GM12878 (cell line): ENCODE results near the gene GPR151. TPM values are rescaled to one million over a fixed set of nuclear protein-coding genes. Genes with fewer than 3 reads are reported as not detected.

Experiments
- ATAC-seq: fragments of 200-7000 bp; cut with Tn5 transposase; 3 replicates; pipeline ENCODE4 v1.9.1; 2020; ENCODE audit warnings: mild to moderate bottlenecking, moderate library complexity
- BruUV-seq: library from RNA; stranded (reverse); fragments of 400-500 nt; replicated peaks from 2 replicates; lab custom pipeline; 2021; lab: Mats Ljungman, UMichigan
- CTCF ChIA-PET: fragments of 300-600 bp; sonication (Branson Sonifier 250); formaldehyde crosslinking; extraction: SDS; loops from one replicate; lab custom pipeline; 2021; ENCODE audit warnings: inconsistent platforms; lab: Yijun Ruan, JAX
- POLR2A ChIA-PET: fragments of 350-600 bp; formaldehyde crosslinking; extraction: SDS; loops from one replicate; lab custom pipeline; 2021; ENCODE audit warnings: inconsistent platforms; lab: Charles Lee
- RAD21 ChIA-PET: fragments of 300-600 bp; sonication (Branson Sonifier 250); formaldehyde crosslinking; loops from one replicate; lab custom pipeline; 2023; ENCODE audit warnings: antibody characterized with exemption; ENCODE audit not compliant: unreplicated experiment; lab: Charles Lee
- SMC1A ChIA-PET: fragments of 300-600 bp; sonication (Branson Sonifier 250); formaldehyde crosslinking; loops from one replicate; lab custom pipeline; 2023; ENCODE audit not compliant: unreplicated experiment, uncharacterized antibody; lab: Charles Lee
- DNase-seq: peaks from one replicate; pipeline ENCODE4 v3.0.0-alpha.2; 2011; ENCODE audit warnings: low read depth, low spot score
- FAIRE-seq: peaks from 3 replicates; lab custom pipeline; 2011; peaks lifted over from hg19 to GRCh38; lab: Jason Lieb, UNC
- H2AFZ ChIP-seq: 2 replicates; pipeline ENCODE4 v1.6.0; 2011; ENCODE audit warnings: low read depth, low read length, control low read depth; ENCODE audit not compliant: control insufficient read depth
- H3K27ac ChIP-seq: 2 replicates; pipeline ENCODE4 v1.5.1; 2011; ENCODE audit warnings: control low read depth; ENCODE audit not compliant: control insufficient read depth, insufficient read depth
- H3K27me3 ChIP-seq, 2 experiments: replicated peaks in 1 of 2; 2 replicates each; pipeline versions ENCODE4 v1.6.0 to v1.6.1; 2011; ENCODE audit warnings: low read length in 1 of 2; ENCODE audit not compliant: control insufficient read depth in 2 of 2, insufficient read depth in 2 of 2
- H3K36me3 ChIP-seq, 2 experiments: 2 replicates each; pipeline ENCODE4 v1.5.1; 2011; ENCODE audit warnings: low read length in 1 of 2; ENCODE audit not compliant: control insufficient read depth in 2 of 2, insufficient read depth in 2 of 2
- H3K4me1 ChIP-seq: 2 replicates; pipeline ENCODE4 v1.6.1; 2011; ENCODE audit warnings: mild to moderate bottlenecking, low read length, moderate library complexity, mixed read lengths; ENCODE audit not compliant: control insufficient read depth, insufficient read depth
- H3K4me2 ChIP-seq: 2 replicates; pipeline ENCODE4 v1.6.0; 2011; ENCODE audit warnings: control low read depth; ENCODE audit not compliant: control insufficient read depth, insufficient read depth
- H3K4me3 ChIP-seq: fragments of 200-600 bp; sonication (generic); 2 replicates; pipeline ENCODE4 v1.5.1; 2016
- H3K79me2 ChIP-seq: 2 replicates; pipeline ENCODE4 v1.6.0; 2011; ENCODE audit warnings: low read length; ENCODE audit not compliant: control insufficient read depth, insufficient read depth
- H3K9ac ChIP-seq: 2 replicates; pipeline ENCODE4 v1.8.0; 2011; ENCODE audit warnings: low read length, control low read depth, mixed read lengths; ENCODE audit not compliant: control insufficient read depth, insufficient read depth
- H3K9me3 ChIP-seq: replicated peaks from 3 replicates; pipeline ENCODE4 v1.5.1; 2011; ENCODE audit warnings: mild to moderate bottlenecking, low read length; ENCODE audit not compliant: control insufficient read depth, insufficient read depth
- H4K20me1 ChIP-seq: 2 replicates; pipeline ENCODE4 v1.6.0; 2011; ENCODE audit not compliant: control insufficient read depth, insufficient read depth
- ETV6 ChIP-seq, 2 experiments: fragments of 450-650 bp in 1 of 2; IDR thresholded peaks in 1 of 2; conservative IDR thresholded peaks in 1 of 2; 2 replicates each; pipeline ENCODE4 v1.6.1; 2014; ENCODE audit warnings: antibody characterized with exemption in 1 of 2, borderline replicate concordance in 1 of 2, low read depth in 1 of 2, mild to moderate bottlenecking in 1 of 2, moderate library complexity in 1 of 2
- HDAC2 ChIP-seq: fragments of 200-600 bp; sonication (generic); IDR thresholded peaks from 2 replicates; pipeline ENCODE4 v1.6.1; 2017
- KDM1A ChIP-seq: fragments of 200-600 bp; sonication (generic); IDR thresholded peaks from 2 replicates; pipeline ENCODE4 v1.6.1; 2016; ENCODE audit warnings: borderline replicate concordance
- SUZ12 ChIP-seq: fragments of 200-600 bp; sonication (generic); IDR thresholded peaks from one replicate; pipeline ENCODE4 v1.6.1; 2018; ENCODE audit warnings: antibody characterized with exemption, mild to moderate bottlenecking; ENCODE audit not compliant: unreplicated experiment
- WGBS: methylation state at CpG from one replicate; pipeline ENCODE4 v1.1.6; 2016; ENCODE audit warnings: low lambda C conversion rate; ENCODE audit not compliant: insufficient replicate concordance, insufficient coverage; ENCODE audit errors: missing lambda C conversion rate; 5-methylcytosine and 5-hydroxymethylcytosine counted together
- in situ Hi-C: fragments of 300-500 bp; cut with MboI; formaldehyde crosslinking; loops from 9 replicates; pipeline ENCODE4 v1.14.3; 2018; ENCODE audit warnings: mixed read lengths
- intact Hi-C: fragments of 100-400 bp; cut with micrococcal nuclease; formaldehyde crosslinking; loops from one replicate; pipeline ENCODE4 v1.14.2; 2022; ENCODE audit not compliant: unreplicated experiment
- polyA plus RNA-seq, 11 experiments: library from polyadenylated mRNA; depleted of rRNA in 4 of 11; unstranded in 6 of 11; stranded (reverse) in 5 of 11; fragments of >200 nt; fragmentation: Nextera tagmentation in 4 of 11; fragmentation: Illumina TruSeq in 1 of 11; extraction: Ambion mirVana in 4 of 11; extraction: Trizol in 1 of 11; gene quantifications; 1 replicate in 1 of 11; 2 replicates in 10 of 11; pipeline versions ENCODE4 v1.2.1 to v1.2.3, GENCODE V29; 2011 to 2016; ENCODE audit warnings: inconsistent platforms in 2 of 11, missing spikeins in 2 of 11, low read depth in 1 of 11
- total RNA-seq, 4 experiments: library from RNA; depleted of rRNA in 3 of 4; stranded (reverse); fragments of >200 nt in 3 of 4; fragmentation: Illumina TruSeq in 1 of 4; extraction: Trizol in 1 of 4; gene quantifications; 2 replicates each; pipeline versions ENCODE4 v1.2.1 to v1.2.3, GENCODE V29; 2013 to 2021
- TF ChIP-seq, protein P1 (sequence below): IDR thresholded peaks from 2 replicates; pipeline ENCODE4 v1.6.1; 2012; ENCODE audit warnings: low read depth, low read length, improper control_type of control experiment
- TF ChIP-seq, protein P2 (sequence below): fragments of 450-650 bp; formaldehyde crosslinking; IDR thresholded peaks from 2 replicates; pipeline ENCODE4 v1.4.0; 2022; ENCODE audit warnings: mild to moderate bottlenecking, moderate library complexity

The GPR151 gene
- total and polyA plus RNA-seq, 10 of the 15 experiments (the other 5 are each of a cell fraction or from before 2014, with no cell fraction given): 0.11 TPM; not detected in 9

DNA sequence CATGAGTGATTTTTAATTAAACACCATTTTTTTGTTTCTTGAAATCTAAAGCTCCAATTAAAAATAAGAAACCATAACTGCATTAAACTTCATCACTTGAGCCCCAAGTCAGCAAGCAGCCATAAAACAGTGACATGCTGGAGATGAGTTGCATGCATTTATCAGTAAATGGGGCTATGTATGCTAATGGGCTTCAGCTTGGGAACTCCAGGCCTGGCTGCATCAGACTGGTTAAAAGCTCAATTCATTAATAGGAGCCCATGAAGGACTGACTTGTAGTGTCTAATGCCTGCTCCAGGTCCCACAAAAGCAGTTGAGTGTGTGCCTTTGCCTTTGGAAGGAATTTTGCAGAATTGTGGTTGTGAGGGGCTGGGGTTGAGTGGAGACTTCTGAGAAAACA is 33.6 kb upstream of the GPR151 start (continued):
- TF ChIP-seq, protein P1, sequence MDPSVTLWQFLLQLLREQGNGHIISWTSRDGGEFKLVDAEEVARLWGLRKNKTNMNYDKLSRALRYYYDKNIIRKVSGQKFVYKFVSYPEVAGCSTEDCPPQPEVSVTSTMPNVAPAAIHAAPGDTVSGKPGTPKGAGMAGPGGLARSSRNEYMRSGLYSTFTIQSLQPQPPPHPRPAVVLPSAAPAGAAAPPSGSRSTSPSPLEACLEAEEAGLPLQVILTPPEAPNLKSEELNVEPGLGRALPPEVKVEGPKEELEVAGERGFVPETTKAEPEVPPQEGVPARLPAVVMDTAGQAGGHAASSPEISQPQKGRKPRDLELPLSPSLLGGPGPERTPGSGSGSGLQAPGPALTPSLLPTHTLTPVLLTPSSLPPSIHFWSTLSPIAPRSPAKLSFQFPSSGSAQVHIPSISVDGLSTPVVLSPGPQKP: no peak

DNA sequence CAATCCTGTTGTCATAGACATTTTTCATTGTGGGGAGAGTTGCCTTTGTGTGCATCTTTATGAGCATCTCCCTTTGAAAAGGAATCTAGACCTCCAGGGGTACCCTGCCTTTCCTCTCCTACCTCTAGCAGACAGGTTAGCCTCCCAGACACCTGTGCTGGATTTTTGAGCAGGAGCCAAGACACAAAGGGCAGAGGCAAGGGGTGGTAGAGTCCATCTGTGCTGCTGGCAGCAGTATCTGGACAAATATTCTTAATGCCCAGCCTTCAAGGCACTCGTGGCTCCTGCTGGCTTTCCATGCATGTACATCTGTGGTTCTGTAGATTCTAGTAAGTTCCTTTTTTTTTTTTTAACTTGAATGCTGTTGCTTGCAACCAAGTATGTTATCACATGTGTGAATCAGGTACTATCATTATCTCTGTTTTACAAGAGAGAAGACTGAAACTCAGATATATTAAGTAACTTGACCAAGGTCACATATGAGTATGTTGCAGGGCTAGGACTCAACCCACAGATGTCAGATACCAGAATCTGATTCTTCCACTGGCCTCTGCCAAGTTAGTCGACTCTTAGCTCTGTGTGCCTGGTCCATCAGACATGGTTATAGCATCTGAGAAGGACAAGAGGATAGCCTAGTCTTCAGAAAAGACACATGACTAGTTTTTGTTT is 32.9 kb upstream of the GPR151 start:
- POLR2A ChIA-PET: no interaction called here
- H3K4me3 ChIP-seq: no peak overlapping the region
- no TSS peak for BruUV-seq
- WGBS: 0% methylated on average over 2 of the region's 2 CpGs
- RAD21 ChIA-PET: interaction anchor here (1.2 kb wide), 2 partner anchors 417 kb away, joined by 3 to 4 read pairs; no protein-coding TSS in a partner anchor
- TF ChIP-seq, protein P2, sequence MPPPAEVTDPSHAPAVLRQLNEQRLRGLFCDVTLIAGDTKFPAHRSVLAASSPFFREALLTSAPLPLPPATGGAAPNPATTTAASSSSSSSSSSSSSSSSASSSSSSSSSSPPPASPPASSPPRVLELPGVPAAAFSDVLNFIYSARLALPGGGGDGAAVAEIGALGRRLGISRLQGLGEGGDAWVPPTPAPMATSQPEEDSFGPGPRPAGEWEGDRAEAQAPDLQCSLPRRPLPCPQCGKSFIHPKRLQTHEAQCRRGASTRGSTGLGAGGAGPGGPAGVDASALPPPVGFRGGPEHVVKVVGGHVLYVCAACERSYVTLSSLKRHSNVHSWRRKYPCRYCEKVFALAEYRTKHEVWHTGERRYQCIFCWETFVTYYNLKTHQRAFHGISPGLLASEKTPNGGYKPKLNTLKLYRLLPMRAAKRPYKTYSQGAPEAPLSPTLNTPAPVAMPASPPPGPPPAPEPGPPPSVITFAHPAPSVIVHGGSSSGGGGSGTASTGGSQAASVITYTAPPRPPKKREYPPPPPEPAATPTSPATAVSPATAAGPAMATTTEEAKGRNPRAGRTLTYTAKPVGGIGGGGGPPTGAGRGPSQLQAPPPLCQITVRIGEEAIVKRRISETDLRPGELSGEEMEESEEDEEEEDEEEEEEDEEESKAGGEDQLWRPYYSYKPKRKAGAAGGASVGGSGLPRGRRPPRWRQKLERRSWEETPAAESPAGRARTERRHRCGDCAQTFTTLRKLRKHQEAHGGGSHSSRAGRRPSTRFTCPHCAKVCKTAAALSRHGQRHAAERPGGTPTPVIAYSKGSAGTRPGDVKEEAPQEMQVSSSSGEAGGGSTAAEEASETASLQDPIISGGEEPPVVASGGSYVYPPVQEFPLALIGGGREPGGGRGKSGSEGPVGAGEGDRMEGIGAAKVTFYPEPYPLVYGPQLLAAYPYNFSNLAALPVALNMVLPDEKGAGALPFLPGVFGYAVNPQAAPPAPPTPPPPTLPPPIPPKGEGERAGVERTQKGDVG (CRISPR knock-in tag): no peak
- TF ChIP-seq HDAC2 (no peak), SUZ12 (no peak), KDM1A (no peak), ETV6 (conservative IDR thresholded peaks at IDR 0.05 in 1 of 2, IDR thresholded peaks at IDR 0.05 in 1 of 2; ENCODE audit: borderline replicate concordance in 1 of 2, low read depth in 1 of 2) (no peak)
- TF ChIP-seq, all 136 proteins: peak for 0
- Histone ChIP-seq H3K79me2 (no peaks in the 10 kb centered on the region), H3K4me2 (no peak overlapping the region), H3K27me3 (no peaks in the 10 kb centered on the region; a peak in 1 of 4 replicates), H3K36me3 (no peaks in the 10 kb centered on the region), H4K20me1 (no peaks in the 10 kb centered on the region), H3K27ac (no peak overlapping the region), H2AFZ (no peak overlapping the region), H3K9ac (no peak overlapping the region), H3K4me1 (no peaks in the 10 kb centered on the region), H3K9me3 (no peaks in the 10 kb centered on the region)
- DNase-seq (no peak), FAIRE-seq (peak; percentile 7), ATAC-seq (peak; percentile 31)
- intact Hi-C loops (no loop called here), in situ Hi-C loops (no loop called here)
- SMC1A ChIA-PET: no interaction called here
- CTCF ChIA-PET: interaction anchor here (0.7 to 3.1 kb wide), 4 partner anchors 8 to 640 kb away, joined by 3 to 18 read pairs (median 3); no protein-coding TSS in a partner anchor
